Measurements from ENCODE around the gene DUSP8.

- TF ChIP-seq POLR2A (IDR thresholded peaks at IDR 0.05; ENCODE audit: extremely low read depth, insufficient read length), result no peak
- TF ChIP-seq CTCF (IDR thresholded peaks at IDR 0.05; ENCODE audit: low read depth, low read length), result no peak
Measured at GRCh38 chr11:1545432-1545831, 26.6 kb downstream of the DUSP8 start.

Measured in NB4 (cell line).